GM19463 (cell line): ENCODE measurements around the gene DSCAM.
"Not testable (repeated sequence)": the region's sequence is repeated elsewhere in the genome, so short reads cannot be mapped to it uniquely, and the experiment has no call there.

Experiments used
- ATAC-seq: cut with Tn5 transposase; IDR thresholded peaks from one replicate; pipeline ENCODE4 v1.9.1; 2021; ENCODE audit warnings: mild to moderate bottlenecking, moderate library complexity; ENCODE audit not compliant: unreplicated experiment

The DSCAM gene

GRCh38 chr21:40337981-40338380 is 509.0 kb downstream of the DSCAM start:
- ATAC-seq, result no peak

- ATAC-seq, result no peak
Measured at GRCh38 chr21:40335704-40336103, 511.3 kb downstream of the DSCAM start.

GRCh38 chr21:40334159-40334558 is 512.8 kb downstream of the DSCAM start:
- no peak for ATAC-seq

GRCh38 chr21:40333731-40334130 is 513.2 kb downstream of the DSCAM start:
- no peak for ATAC-seq

- no peak for ATAC-seq
Measured at GRCh38 chr21:40331804-40332203, 515.2 kb downstream of the DSCAM start.

- ATAC-seq, result no peak
Measured at GRCh38 chr21:40331172-40331571, 515.8 kb downstream of the DSCAM start.

GRCh38 chr21:40324389-40324788 is 522.6 kb downstream of the DSCAM start:
- ATAC-seq, result no peak

GRCh38 chr21:40320718-40321117 is 526.2 kb downstream of the DSCAM start:
- not testable (repeated sequence) for ATAC-seq

- no peak for ATAC-seq
Measured at GRCh38 chr21:40318371-40318770, 528.6 kb downstream of the DSCAM start.

- ATAC-seq, result no peak
Measured at GRCh38 chr21:40316104-40316503, 530.9 kb downstream of the DSCAM start.

- no peak for ATAC-seq
Measured at GRCh38 chr21:40315626-40316025, 531.3 kb downstream of the DSCAM start.

- no peak for ATAC-seq
Measured at GRCh38 chr21:40313260-40313659, 533.7 kb downstream of the DSCAM start.

- no peak for ATAC-seq
Measured at GRCh38 chr21:40300300-40300699, 546.7 kb downstream of the DSCAM start.

GRCh38 chr21:40299451-40299850 is 547.5 kb downstream of the DSCAM start:
- no peak for ATAC-seq

GRCh38 chr21:40294345-40294744 is 552.6 kb downstream of the DSCAM start:
- ATAC-seq, result no peak

- no peak for ATAC-seq
Measured at GRCh38 chr21:40291560-40291959, 555.4 kb downstream of the DSCAM start.

GRCh38 chr21:40284409-40284808 is 562.5 kb downstream of the DSCAM start:
- ATAC-seq, result no peak

GRCh38 chr21:40282912-40283886 is 563.8 kb downstream of the DSCAM start:
- no peak for ATAC-seq

- ATAC-seq, result no peak
Measured at GRCh38 chr21:40278345-40278744, 568.6 kb downstream of the DSCAM start.

GRCh38 chr21:40276001-40276400 is 571.0 kb downstream of the DSCAM start:
- ATAC-seq, result no peak

GRCh38 chr21:40272037-40272436 is 574.9 kb downstream of the DSCAM start:
- no peak for ATAC-seq

- ATAC-seq, result no peak
Measured at GRCh38 chr21:40271164-40271563, 575.8 kb downstream of the DSCAM start.

GRCh38 chr21:40270047-40270446 is 576.9 kb downstream of the DSCAM start:
- ATAC-seq, result no peak
